H1 (cell line): ENCODE data around the gene SOX30.

Source experiments
- JUND ChIP-seq: IDR thresholded peaks from 2 replicates; pipeline ENCODE4 v1.6.1; 2011; ENCODE audit warnings: mild to moderate bottlenecking, improper control_type of control experiment, low read length
- POLR2A ChIP-seq, 2 experiments: IDR thresholded peaks; 1 replicate in 1 of 2; 2 replicates in 1 of 2; pipeline ENCODE4 v1.6.1; 2011; ENCODE audit warnings: low read depth in 2 of 2, low read length in 2 of 2, mild to moderate bottlenecking in 2 of 2; ENCODE audit errors: control extremely low read depth in 1 of 2
- POLR2AphosphoS5 ChIP-seq: IDR thresholded peaks from 2 replicates; pipeline ENCODE4 v1.6.1; 2011; ENCODE audit warnings: low read depth, low read length
- RFX5 ChIP-seq: IDR thresholded peaks from 2 replicates; pipeline ENCODE4 v1.6.1; 2011; ENCODE audit warnings: low read depth, low read length, improper control_type of control experiment, borderline replicate concordance
- TAF1 ChIP-seq: IDR thresholded peaks from 2 replicates; pipeline ENCODE4 v1.6.1; 2011; ENCODE audit warnings: mild to moderate bottlenecking, low read depth, low read length
- TF ChIP-seq, protein P1 (sequence below): IDR thresholded peaks from 2 replicates; pipeline ENCODE4 v1.6.1; 2012; ENCODE audit warnings: inconsistent platforms
- TF ChIP-seq, protein P2 (sequence below), 3 experiments: IDR thresholded peaks; 1 replicate in 2 of 3; 2 replicates in 1 of 3; pipeline versions ENCODE4 v1.5.1 to v1.6.1; 2011; ENCODE audit warnings: low read length in 3 of 3, mild to moderate bottlenecking in 3 of 3, inconsistent platforms in 2 of 3, low read depth in 1 of 3, moderate library complexity in 1 of 3; ENCODE audit not compliant: insufficient read depth in 1 of 3; ENCODE audit errors: control extremely low read depth in 1 of 3

DNA sequence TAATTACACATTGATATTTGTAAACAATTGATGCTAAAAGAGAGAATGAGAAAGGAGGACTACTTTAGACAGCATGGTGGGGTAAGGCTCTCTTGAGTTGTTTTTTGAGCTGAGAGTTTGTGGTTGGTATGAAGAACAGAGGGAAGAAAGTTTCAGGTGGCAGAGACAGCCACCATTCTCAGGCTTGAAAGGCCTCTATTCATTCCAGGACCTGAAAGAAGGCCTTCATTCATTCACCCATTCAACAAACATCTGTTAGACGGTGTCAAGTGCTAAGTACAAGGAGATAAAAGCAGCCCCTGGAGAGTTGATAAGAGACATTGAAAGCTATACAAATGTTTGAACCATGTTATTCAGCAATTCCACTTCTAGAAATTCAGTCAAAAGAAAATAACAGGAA lies 55.0 kb downstream of the SOX30 start:
- TF ChIP-seq RFX5 (no peak), POLR2AphosphoS5 (no peak), TAF1 (no peak), JUND (no peak), POLR2A (IDR thresholded peaks at IDR 0.05; ENCODE audit: control extremely low read depth in 1 of 2, low read depth in 2 of 2, low read length in 2 of 2) (no peak)
- TF ChIP-seq, protein P1, sequence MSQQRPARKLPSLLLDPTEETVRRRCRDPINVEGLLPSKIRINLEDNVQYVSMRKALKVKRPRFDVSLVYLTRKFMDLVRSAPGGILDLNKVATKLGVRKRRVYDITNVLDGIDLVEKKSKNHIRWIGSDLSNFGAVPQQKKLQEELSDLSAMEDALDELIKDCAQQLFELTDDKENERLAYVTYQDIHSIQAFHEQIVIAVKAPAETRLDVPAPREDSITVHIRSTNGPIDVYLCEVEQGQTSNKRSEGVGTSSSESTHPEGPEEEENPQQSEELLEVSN, result no peak
- TF ChIP-seq, protein P2, sequence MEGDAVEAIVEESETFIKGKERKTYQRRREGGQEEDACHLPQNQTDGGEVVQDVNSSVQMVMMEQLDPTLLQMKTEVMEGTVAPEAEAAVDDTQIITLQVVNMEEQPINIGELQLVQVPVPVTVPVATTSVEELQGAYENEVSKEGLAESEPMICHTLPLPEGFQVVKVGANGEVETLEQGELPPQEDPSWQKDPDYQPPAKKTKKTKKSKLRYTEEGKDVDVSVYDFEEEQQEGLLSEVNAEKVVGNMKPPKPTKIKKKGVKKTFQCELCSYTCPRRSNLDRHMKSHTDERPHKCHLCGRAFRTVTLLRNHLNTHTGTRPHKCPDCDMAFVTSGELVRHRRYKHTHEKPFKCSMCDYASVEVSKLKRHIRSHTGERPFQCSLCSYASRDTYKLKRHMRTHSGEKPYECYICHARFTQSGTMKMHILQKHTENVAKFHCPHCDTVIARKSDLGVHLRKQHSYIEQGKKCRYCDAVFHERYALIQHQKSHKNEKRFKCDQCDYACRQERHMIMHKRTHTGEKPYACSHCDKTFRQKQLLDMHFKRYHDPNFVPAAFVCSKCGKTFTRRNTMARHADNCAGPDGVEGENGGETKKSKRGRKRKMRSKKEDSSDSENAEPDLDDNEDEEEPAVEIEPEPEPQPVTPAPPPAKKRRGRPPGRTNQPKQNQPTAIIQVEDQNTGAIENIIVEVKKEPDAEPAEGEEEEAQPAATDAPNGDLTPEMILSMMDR (IDR thresholded peaks at IDR 0.05; ENCODE audit: control extremely low read depth in 1 of 3, insufficient read depth in 1 of 3, low read depth in 1 of 3, low read length in 3 of 3), result no peak
